Ovary (tissue), 9 donors: ENCODE data around the gene BBOF1. TPM values are rescaled to one million over a fixed set of nuclear protein-coding genes. Genes with fewer than 3 reads are reported as not detected.
A peak's percentile ranks its signal among the peaks of the same experiment; 100 is the strongest.

Experiments
- DNase-seq, 5 donors: peaks; one replicate each; pipeline ENCODE4 v3.0.0-alpha.2; 2019 to 2020
- H3K27ac ChIP-seq, 2 donors: fragments of 200-600 bp; one replicate each; pipeline versions ENCODE4 v1.5.1 to v1.8.0; 2019 to 2022
- H3K27me3 ChIP-seq: fragments of 200-600 bp; one replicate; pipeline ENCODE4 v1.8.0; 2022
- H3K36me3 ChIP-seq: fragments of 200-600 bp; sonication (generic); one replicate; pipeline ENCODE4 v1.5.1; 2019
- H3K4me1 ChIP-seq: one replicate; pipeline ENCODE4 v1.8.1; 2013; ENCODE audit warnings: mild to moderate bottlenecking, moderate library complexity; ENCODE audit not compliant: insufficient read depth
- H3K4me3 ChIP-seq: fragments of 200-600 bp; sonication (generic); one replicate; pipeline ENCODE4 v1.5.1; 2017
- H3K9me3 ChIP-seq, 2 donors: fragments of 200-600 bp in 1 of 2; sonication (generic) in 1 of 2; one replicate each; pipeline versions ENCODE4 v1.5.1 to v1.8.1; 2013 to 2019; ENCODE audit warnings: mild to moderate bottlenecking in 1 of 2, moderate library complexity in 1 of 2
- CTCF ChIP-seq, 3 donors: fragments of 450-650 bp in 2 of 3; fragments of 200-600 bp in 1 of 3; IDR thresholded peaks; one replicate each; pipeline versions ENCODE4 v1.5.1 to v1.8.0; 2016 to 2022; ENCODE audit warnings: antibody characterized with exemption in 3 of 3, mild to moderate bottlenecking in 1 of 3
- EP300 ChIP-seq: sonication (generic); formaldehyde crosslinking; IDR thresholded peaks from one replicate; pipeline ENCODE4 v1.6.1; 2017; ENCODE audit warnings: antibody characterized with exemption
- POLR2A ChIP-seq: fragments of 450-650 bp; IDR thresholded peaks from one replicate; pipeline ENCODE4 v1.6.1; 2017; ENCODE audit warnings: antibody characterized with exemption, mild to moderate bottlenecking, moderate library complexity
- WGBS, 3 donors: extraction: QIAGEN DNeasy Blood & Tissue Kit in 1 of 3; methylation state at CpG; one replicate each; pipeline versions ENCODE4 v1.1.5 to v1.1.7; 2013 to 2017; 5-methylcytosine and 5-hydroxymethylcytosine counted together
- intact Hi-C, 4 donors: fragments of 100-400 bp; cut with DNase I; formaldehyde crosslinking; loops; one replicate each; pipeline versions ENCODE4 v1.11.0 to v1.15.1; 2022 to 2023
- polyA plus RNA-seq, 2 donors: library from polyadenylated mRNA; stranded (reverse); fragments of 200-250 nt in 1 of 2; fragments of 350-450 nt in 1 of 2; fragmentation: Illumina TruSeq in 1 of 2; extraction: RNeasy Lipid Tissue Mini Kit (QIAGEN cat#74804) in 1 of 2; gene quantifications; one replicate each; pipeline ENCODE4 v1.2.3, GENCODE V29; 2013 to 2014
- total RNA-seq, 7 donors: library from RNA; depleted of rRNA in 2 of 7; stranded (reverse); fragments of >200 nt in 2 of 7; fragmentation: NEBNext Ultra II Directional in 3 of 7; extraction: Animal tissue kit (Norgen Biotek cat#: 25700) in 3 of 7; gene quantifications; one replicate each; pipeline versions ENCODE4 v1.1.0 to v1.2.4, GENCODE V29; 2016 to 2023
- donor health status: DM: no; HTN: no; CAD: no; lungs with moderate emphysema.
- donor health status: DM: no; HTN: no; CAD: no.
- donor health status: Bipolar disorder and iron deficiency.
- donor health status: DM: yes; HTN: yes; CAD: no.
- donor health status: DM: no; HTN: no; CAD: no.
- donor health status: DM: yes; HTN: yes; CAD: no.

Gene BBOF1
- total and polyA plus RNA-seq, 9 donors, result 1.7 to 16.5 (median 4.9) TPM

GRCh38 chr14:74084277-74085046 lies 65.3 kb downstream of the BBOF1 start, which contains the start of the genes ALDH6A1 and LIN52:
TSS of gene ALDH6A1 (minus strand) at chr14:74084453. CDS start at chr14:74084394, 59 bp downstream.
TSS of gene LIN52 (plus strand) at chr14:74084956. CDS start at chr14:74084975, 19 bp downstream.
- peak within 1 kb of the TSS; percentile 94 for H3K4me3 ChIP-seq
- intact Hi-C loops, result no loop called here
- TF ChIP-seq CTCF (IDR thresholded peaks at IDR 0.05) (peak in 2 of 3 donors; percentile 46 to 47), POLR2A (peak; percentile 99), EP300 (peak; percentile 84)

GRCh38 chr14:74085047-74085637 lies 66.0 kb downstream of the BBOF1 start:
- TF ChIP-seq POLR2A, result peak; percentile 25
- no peak for TF ChIP-seq CTCF (IDR thresholded peaks at IDR 0.05)
- TF ChIP-seq EP300, result no peak
- Histone ChIP-seq H3K9me3 (no peaks in the 10 kb centered on the region), H3K36me3 (no peaks in the 10 kb centered on the region), H3K4me1 (peaks cover 7% of the 10 kb centered on the region), H3K4me3 (peak overlapping the region; percentile 69), H3K27me3 (no peaks in the 10 kb centered on the region), H3K27ac (peak overlapping the region; percentile 49 to 66)
- intact Hi-C loops, result no loop called here
- peak in 2 of 5 donors; percentile 30 to 40 for DNase-seq
- 0% methylated on average over 26 of the region's 26 CpGs for WGBS, 3 donors

More at GRCh38 chr14:74084277-74085046, 65.3 kb downstream of the BBOF1 start, which contains the start of the genes ALDH6A1 and LIN52:
- Histone ChIP-seq H3K27me3 (no peaks in the 10 kb centered on the region), H3K4me1 (peaks cover 7% of the 10 kb centered on the region), H3K9me3 (no peaks in the 10 kb centered on the region), H3K27ac (peak within 1 kb of the TSS; percentile 66 to 91), H3K36me3 (no peaks in the 10 kb centered on the region)
- DNase-seq, result peak; percentile 100
- 0 to 1% (median 0%) methylated on average over 46 of the region's 46 CpGs for WGBS, 3 donors

GRCh38 chr14:74085828-74086227 lies 66.7 kb downstream of the BBOF1 start:
- Histone ChIP-seq H3K27me3 (no peaks in the 10 kb centered on the region), H3K4me3 (peak overlapping the region; percentile 69), H3K4me1 (peaks cover 7% of the 10 kb centered on the region), H3K36me3 (no peaks in the 10 kb centered on the region), H3K9me3 (no peaks in the 10 kb centered on the region), H3K27ac (no peak overlapping the region)
- TF ChIP-seq POLR2A (no peak), CTCF (IDR thresholded peaks at IDR 0.05) (no peak), EP300 (no peak)
- no peak for DNase-seq
- 87 to 90% (median 88%) methylated on average over 1 of the region's 1 CpG for WGBS, 3 donors
- intact Hi-C loops, result no loop called here

- peaks cover 2% of the 10 kb centered on the region for H3K4me1 ChIP-seq
- intact Hi-C loops, result no loop called here
- WGBS, 3 donors, result 93 to 95% (median 94%) methylated on average over 8 of the region's 8 CpGs
- H3K27me3 ChIP-seq, result no peaks in the 10 kb centered on the region
- no peaks in the 10 kb centered on the region for H3K36me3 ChIP-seq
- H3K9me3 ChIP-seq, result no peaks in the 10 kb centered on the region
- no peak overlapping the region for H3K27ac ChIP-seq
- no peak overlapping the region for H3K4me3 ChIP-seq
- DNase-seq, result no peak
- TF ChIP-seq EP300 (no peak), POLR2A (no peak), CTCF (IDR thresholded peaks at IDR 0.05) (no peak)
Measured at GRCh38 chr14:74089251-74090020, 70.3 kb downstream of the BBOF1 start.
